ENCODE results near the gene LRRC32. TPM values are rescaled to one million over a fixed set of nuclear protein-coding genes. Genes with fewer than 3 reads are reported as not detected.

The LRRC32 gene
- total RNA-seq, 6 donors from 2014 or later: 41.3 to 118 (median 60.3) TPM

- Histone ChIP-seq H3K4me3 (no peak overlapping the region), H3K9me3 (no peaks in the 10 kb centered on the region), H3K36me3 (peaks cover 0 to 77% (median 16%) of the 10 kb centered on the region in 4 donors), H3K27ac (peak overlapping the region in 2 of 4 donors; percentile 7), H3K4me1 (peaks cover 23 to 43% (median 27%) of the 10 kb centered on the region in 4 donors), H3K27me3 (no peaks in the 10 kb centered on the region)
- TF ChIP-seq POLR2A (IDR thresholded peaks at IDR 0.05): no peak
- no peak for TF ChIP-seq EP300 (IDR thresholded peaks at IDR 0.05)
- TF ChIP-seq CTCF (IDR thresholded peaks at IDR 0.05): no peak
- no peak for TF ChIP-seq POLR2AphosphoS5 (IDR thresholded peaks at IDR 0.05)
- WGBS, 2 donors: 93 to 95% methylated on average over 9 to 11 of the region's 11 CpGs
- no peak for DNase-seq
- ATAC-seq (ENCODE audit: low FRiP score in 2 of 2): no peak
Observed at GRCh38 chr11:76661306-76661751, 9.2 kb downstream of the LRRC32 start.

GRCh38 chr11:76660533-76661305 lies 9.8 kb downstream of the LRRC32 start:
- TF ChIP-seq POLR2AphosphoS5 (IDR thresholded peaks at IDR 0.05) (no peak), POLR2A (IDR thresholded peaks at IDR 0.05) (no peak), EP300 (IDR thresholded peaks at IDR 0.05) (no peak), CTCF (IDR thresholded peaks at IDR 0.05) (no peak)
- 92% methylated on average over 19 to 32 of the region's 34 CpGs for WGBS, 2 donors
- H3K27ac ChIP-seq: peak overlapping the region in 1 of 4 donors; percentile 50

GRCh38 chr11:76659672-76660532 lies 10.6 kb downstream of the LRRC32 start:
- Histone ChIP-seq H3K4me1 (peaks cover 12 to 42% (median 26%) of the 10 kb centered on the region in 4 donors), H3K9me3 (no peaks in the 10 kb centered on the region), H3K4me3 (no peak overlapping the region), H3K27me3 (no peaks in the 10 kb centered on the region), H3K27ac (peak overlapping the region in 2 of 4 donors; percentile 1 to 50), H3K36me3 (peaks cover 0 to 69% (median 16%) of the 10 kb centered on the region in 4 donors)
- no peak for TF ChIP-seq POLR2AphosphoS5 (IDR thresholded peaks at IDR 0.05)
- no peak for TF ChIP-seq EP300 (IDR thresholded peaks at IDR 0.05)
- TF ChIP-seq CTCF (IDR thresholded peaks at IDR 0.05): no peak
- no peak for TF ChIP-seq POLR2A (IDR thresholded peaks at IDR 0.05)
- DNase-seq: peak in 1 of 2 donors; percentile 72
- no peak for ATAC-seq (ENCODE audit: low FRiP score in 2 of 2)
- 93 to 100% methylated on average over 2 to 23 of the region's 28 CpGs for WGBS, 2 donors

More at GRCh38 chr11:76660533-76661305, 9.8 kb downstream of the LRRC32 start:
- DNase-seq (peak in 1 of 2 donors; percentile 78), ATAC-seq (ENCODE audit: low FRiP score in 2 of 2) (no peak)
- H3K36me3 ChIP-seq: peaks cover 0 to 76% (median 16%) of the 10 kb centered on the region in 4 donors
- no peaks in the 10 kb centered on the region for H3K9me3 ChIP-seq
- no peaks in the 10 kb centered on the region for H3K27me3 ChIP-seq
- peaks cover 17 to 42% (median 26%) of the 10 kb centered on the region in 4 donors for H3K4me1 ChIP-seq
- no peak overlapping the region for H3K4me3 ChIP-seq

GRCh38 chr11:76658651-76659650 lies 11.6 kb downstream of the LRRC32 start:
- H3K4me3 ChIP-seq: no peak overlapping the region
- peaks cover 8 to 41% (median 27%) of the 10 kb centered on the region in 4 donors for H3K4me1 ChIP-seq
- TF ChIP-seq POLR2AphosphoS5 (IDR thresholded peaks at IDR 0.05): no peak
- TF ChIP-seq EP300 (IDR thresholded peaks at IDR 0.05): no peak
- no peak for TF ChIP-seq CTCF (IDR thresholded peaks at IDR 0.05)
- no peak for TF ChIP-seq POLR2A (IDR thresholded peaks at IDR 0.05)
- 82 to 87% methylated on average over 25 of the region's 25 CpGs for WGBS, 2 donors
- DNase-seq: no peak
- no peaks in the 10 kb centered on the region for H3K27me3 ChIP-seq
- H3K36me3 ChIP-seq: peaks cover 0 to 61% (median 14%) of the 10 kb centered on the region in 4 donors
- ATAC-seq (ENCODE audit: low FRiP score in 2 of 2): no peak
- peak overlapping the region in 3 of 4 donors; percentile 19 to 67 (median 50) for H3K27ac ChIP-seq
- H3K9me3 ChIP-seq: no peaks in the 10 kb centered on the region
